HG03103 (cell line): ENCODE results near the gene KCNT1.
"Not testable (repeated sequence)": the region's sequence is repeated elsewhere in the genome, so short reads cannot be mapped to it uniquely, and the experiment has no call there.

Experiments used
- ATAC-seq: cut with Tn5 transposase; IDR thresholded peaks from one replicate; pipeline ENCODE4 v1.9.1; 2021; ENCODE audit warnings: low read depth; ENCODE audit not compliant: unreplicated experiment

KCNT1 gene

GRCh38 chr9:135701959-135702721 lies at the start of gene KCNT1:
TSS of gene KCNT1 (plus strand) at chr9:135702185. CDS start at chr9:135702259, 74 bp downstream.
- no peak for ATAC-seq

- no peak for ATAC-seq
These were observed 46.7 kb upstream of the KCNT1 start for GRCh38 chr9:135655317-135655716.

DNA sequence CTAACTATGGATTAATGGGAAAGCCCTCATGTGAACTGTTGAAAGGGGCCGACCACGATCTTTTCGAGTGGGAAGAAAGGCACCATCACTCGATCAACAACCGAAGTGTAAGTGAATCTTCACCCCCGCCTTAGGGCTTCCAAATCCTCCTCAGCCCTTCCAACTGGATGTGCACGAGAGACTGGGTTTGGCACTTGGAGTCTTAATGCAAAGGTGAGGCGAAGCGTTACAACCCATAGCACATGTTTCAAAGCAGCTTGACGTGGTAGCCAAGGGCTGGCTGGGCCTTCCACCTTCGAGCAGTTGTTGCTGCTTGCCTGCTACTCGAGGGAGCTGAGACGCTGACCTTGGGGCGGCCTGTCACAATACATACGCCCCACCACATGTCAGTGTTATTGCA lies 44.6 kb upstream of the KCNT1 start:
- no peak for ATAC-seq

DNA sequence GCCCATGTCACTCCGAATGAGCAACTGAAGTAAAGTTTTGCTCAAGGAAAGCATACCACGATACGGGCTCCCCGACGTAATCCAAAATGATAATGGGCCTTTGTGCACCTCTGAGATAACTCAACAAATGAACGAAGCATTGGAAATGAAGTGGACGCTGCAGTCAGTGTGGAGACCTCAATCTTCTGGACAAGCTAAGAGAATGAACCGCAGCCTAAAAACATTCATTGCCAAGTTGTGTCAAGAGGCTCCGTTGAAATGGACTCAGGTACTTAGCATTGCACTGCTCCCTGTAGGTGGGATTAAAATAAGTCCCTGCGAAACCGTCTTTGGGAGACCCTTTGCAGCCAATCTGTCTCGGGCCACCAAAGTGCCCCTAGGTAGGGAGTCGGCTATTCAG lies 42.7 kb upstream of the KCNT1 start:
- ATAC-seq = no peak

DNA sequence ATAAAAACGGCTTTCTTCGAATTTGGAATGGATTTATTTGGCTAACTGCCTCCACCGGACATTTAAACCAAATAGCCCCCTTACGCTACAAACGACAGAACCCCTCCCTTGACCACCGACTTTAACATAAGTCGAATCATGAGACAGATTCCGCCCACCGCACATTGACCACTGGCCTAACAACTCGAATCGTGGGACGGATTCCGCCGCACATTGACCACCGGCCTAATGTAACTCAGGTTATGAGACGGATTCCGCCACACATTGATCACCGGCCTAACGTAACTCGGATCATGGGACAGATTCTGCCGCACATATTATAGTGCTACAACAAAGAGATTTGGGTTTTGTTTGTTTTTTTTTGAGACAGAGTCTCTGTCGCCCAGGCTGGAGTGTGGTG lies 41.6 kb upstream of the KCNT1 start:
- no peak for ATAC-seq

GRCh38 chr9:135661816-135662560 lies 40.0 kb upstream of the KCNT1 start:
- no peak for ATAC-seq

DNA sequence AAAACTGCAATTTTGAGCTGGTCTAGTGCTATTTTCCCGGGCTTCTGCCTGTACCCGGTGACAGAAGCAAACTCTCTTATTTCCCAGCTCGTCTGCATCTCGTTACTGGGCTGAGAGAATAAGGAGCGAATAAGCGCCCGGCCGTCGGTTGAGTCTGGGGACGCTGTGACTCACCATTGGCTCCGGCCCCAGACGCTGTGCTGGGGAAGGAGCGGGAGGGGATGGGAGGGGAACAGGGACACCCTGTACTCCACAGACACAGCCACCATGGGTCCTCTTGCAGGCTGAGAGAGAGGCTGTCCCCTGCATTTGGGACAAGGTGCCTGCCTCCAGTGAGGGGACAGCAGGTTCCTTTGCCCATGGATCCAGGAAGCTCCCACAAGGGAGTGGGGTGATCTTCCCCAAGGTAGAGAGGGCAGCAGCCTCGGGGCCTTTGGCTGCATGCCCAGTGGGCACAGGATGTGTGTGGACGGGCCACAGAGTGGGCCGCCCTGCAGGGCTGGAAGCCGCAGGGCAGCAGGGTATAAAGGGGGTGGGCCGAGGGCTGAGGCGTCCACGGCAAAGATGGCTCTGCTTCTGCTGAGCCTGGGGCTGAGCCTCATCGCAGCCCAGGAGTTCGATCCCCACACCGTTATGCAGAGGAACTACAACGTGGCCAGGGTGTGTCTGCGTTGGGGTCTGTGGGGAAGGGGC lies 39.1 kb upstream of the KCNT1 start, which contains the start of gene LCN9:
Gene LCN9, plus strand, starts transcription at position 552 of the 693 bp plus-strand sequence. Its CDS starts 13 bp downstream, at position 565.
- ATAC-seq = no peak

- ATAC-seq = no peak
These were observed 38.6 kb upstream of the KCNT1 start for GRCh38 chr9:135663451-135663770.

GRCh38 chr9:135663857-135664256 lies 38.1 kb upstream of the KCNT1 start:
- ATAC-seq = no peak

GRCh38 chr9:135664266-135664665 lies 37.7 kb upstream of the KCNT1 start:
- no peak for ATAC-seq

- no peak for ATAC-seq
These were observed 36.9 kb upstream of the KCNT1 start for GRCh38 chr9:135664801-135665794.

GRCh38 chr9:135665795-135666189 lies 36.2 kb upstream of the KCNT1 start:
- no peak for ATAC-seq

DNA sequence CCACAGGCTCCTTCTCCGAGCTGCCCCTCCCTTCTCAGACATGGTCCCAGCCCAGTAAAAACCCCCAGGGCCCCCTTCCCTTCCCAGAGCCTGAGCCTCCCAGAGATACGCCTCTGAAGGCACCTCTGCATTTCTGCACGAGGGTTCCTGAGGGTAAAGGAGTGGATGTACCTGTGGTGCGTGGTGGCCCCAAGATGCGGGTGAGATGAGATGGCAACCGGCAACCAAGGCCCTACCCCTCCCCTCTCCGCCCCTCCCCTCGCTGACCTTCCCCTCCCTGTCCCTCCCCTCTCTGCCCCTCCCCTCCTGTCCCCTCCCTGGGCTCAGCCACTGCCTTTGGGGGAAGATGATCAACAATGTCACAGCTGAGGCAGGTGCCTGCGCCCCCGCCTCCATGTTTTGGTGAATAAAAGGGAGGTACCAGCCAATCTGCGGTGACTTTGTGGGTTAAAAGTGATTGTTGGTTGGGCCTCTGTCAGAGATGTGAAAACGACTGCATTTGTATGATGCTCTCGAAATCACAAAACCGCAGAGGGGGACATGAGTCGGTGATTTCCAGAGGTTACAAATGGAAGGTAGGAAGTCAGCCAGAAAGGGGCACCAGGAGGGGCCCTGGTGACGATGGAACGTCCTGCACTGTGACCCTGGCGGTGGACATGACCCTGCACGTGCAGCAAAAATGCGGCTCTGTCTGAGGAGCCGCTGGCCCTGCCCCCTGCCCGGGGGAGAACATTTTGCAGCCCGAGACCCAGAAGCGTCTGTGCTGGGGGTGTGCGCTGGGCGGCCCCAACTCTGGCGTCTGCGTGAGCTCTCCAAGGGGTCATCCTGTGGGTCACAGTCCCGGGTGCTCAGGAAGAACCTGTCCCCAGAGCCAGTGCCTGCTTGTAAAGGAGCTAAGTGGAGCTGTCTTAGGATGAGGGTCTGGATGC lies 35.2 kb upstream of the KCNT1 start:
- no peak for ATAC-seq

DNA sequence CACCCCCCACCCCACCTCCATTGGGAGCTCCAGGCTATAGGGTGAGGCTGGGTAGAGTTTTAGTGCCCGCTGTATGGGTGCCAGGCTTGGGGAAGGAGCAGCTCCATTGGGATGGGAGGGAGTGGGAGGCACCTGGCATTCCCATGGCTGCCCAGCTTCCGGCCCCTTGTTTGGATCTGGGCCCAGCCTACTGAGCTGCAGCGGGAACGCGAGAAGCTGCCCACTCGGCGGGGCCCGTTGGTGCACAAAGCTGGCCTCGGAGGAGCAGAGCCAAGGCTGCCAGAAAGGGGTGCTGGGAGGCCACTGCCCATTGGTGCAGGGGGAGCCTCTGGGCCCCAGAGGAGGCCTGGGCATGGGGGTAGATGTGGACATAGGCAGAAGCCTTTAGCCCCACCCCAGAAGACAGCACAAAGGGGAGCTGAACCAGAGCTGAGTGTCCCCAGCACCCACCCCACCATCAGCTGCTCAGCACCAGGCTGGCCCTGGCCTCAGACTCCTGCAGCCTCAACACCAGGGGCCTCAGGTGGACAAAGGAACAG lies 34.5 kb upstream of the KCNT1 start:
- ATAC-seq = no peak

DNA sequence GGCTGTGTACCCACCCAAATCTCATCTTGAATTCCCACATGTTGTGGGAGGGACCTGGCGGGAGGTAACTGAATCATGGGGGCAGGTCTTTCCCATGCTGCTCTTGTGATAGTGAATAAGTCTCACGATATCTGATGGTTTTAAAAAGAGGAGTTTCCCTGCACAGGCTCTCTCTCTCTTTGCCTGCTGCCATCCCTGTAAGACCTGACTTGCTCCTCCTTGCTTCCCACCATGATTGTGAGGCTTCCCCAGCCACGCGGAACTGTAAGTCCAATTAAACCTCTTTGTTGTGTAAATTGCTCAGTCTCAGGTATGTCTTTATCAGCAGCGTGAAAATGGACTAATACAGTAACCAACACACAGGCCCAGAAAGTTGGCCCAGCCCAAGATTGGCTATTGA lies 33.0 kb upstream of the KCNT1 start:
- ATAC-seq = not testable (repeated sequence)

- no peak for ATAC-seq
These were observed 32.2 kb upstream of the KCNT1 start for GRCh38 chr9:135669616-135670285.

GRCh38 chr9:135670721-135671590 lies 31.0 kb upstream of the KCNT1 start:
- ATAC-seq = no peak
